IgD-negative memory B cell (primary cell): ENCODE data around the gene ZBTB8B. TPM values are rescaled to one million over a fixed set of nuclear protein-coding genes. Genes with fewer than 3 reads are reported as not detected.

Experiments used
- H3K27ac Mint-ChIP-seq, 3 donors: one replicate each; pipeline ENCODE4 v1.8.0; 2020 to 2022; ENCODE audit warnings: mild to moderate bottlenecking in 3 of 3, mixed read lengths in 3 of 3, moderate library complexity in 1 of 3
- H3K27me3 Mint-ChIP-seq: one replicate; pipeline ENCODE4 v1.8.0; 2021; ENCODE audit warnings: mixed read lengths
- H3K36me3 Mint-ChIP-seq: one replicate; pipeline ENCODE4 v1.8.0; 2020; ENCODE audit warnings: mild to moderate bottlenecking, mixed read lengths
- H3K4me1 Mint-ChIP-seq, 3 donors: one replicate each; pipeline ENCODE4 v1.8.0; 2020 to 2022; ENCODE audit warnings: mixed read lengths in 3 of 3, mild to moderate bottlenecking in 1 of 3
- H3K4me3 Mint-ChIP-seq, 4 donors: one replicate each; pipeline ENCODE4 v1.8.0; 2020 to 2022; ENCODE audit warnings: mild to moderate bottlenecking in 4 of 4, mixed read lengths in 4 of 4, moderate library complexity in 3 of 4
- H3K9me3 Mint-ChIP-seq, 3 donors: one replicate each; pipeline ENCODE4 v1.8.0; 2020 to 2021; ENCODE audit warnings: mixed read lengths in 3 of 3, mild to moderate bottlenecking in 1 of 3
- polyA plus RNA-seq: library from polyadenylated mRNA; unstranded; fragments of 300-500 nt; fragmentation: Illumina TruSeq; gene quantifications from one replicate; pipeline ENCODE4 v1.2.3, GENCODE V29; 2021

The ZBTB8B gene
- polyA plus RNA-seq, 1 donor from 2014 or later = not detected

GRCh38 chr1:32485554-32486255 lies 20.8 kb downstream of the ZBTB8B start:
- Mint-ChIP-seq H3K9me3 (peaks cover 0 to 2% (median 0%) of the 10 kb centered on the region in 3 donors), H3K36me3 (peaks cover 3% of the 10 kb centered on the region), H3K4me3 (no peak overlapping the region), H3K4me1 (no peaks in the 10 kb centered on the region), H3K27me3 (peaks cover 13% of the 10 kb centered on the region), H3K27ac (no peak overlapping the region)

- Mint-ChIP-seq H3K4me3 (no peak overlapping the region), H3K27ac (no peak overlapping the region), H3K36me3 (peaks cover 3% of the 10 kb centered on the region), H3K4me1 (no peaks in the 10 kb centered on the region), H3K27me3 (peaks cover 13% of the 10 kb centered on the region), H3K9me3 (peaks cover 0 to 2% (median 0%) of the 10 kb centered on the region in 3 donors)
Measured at GRCh38 chr1:32486463-32487113, 21.7 kb downstream of the ZBTB8B start.

- Mint-ChIP-seq H3K4me3 (no peak overlapping the region), H3K4me1 (no peaks in the 10 kb centered on the region), H3K9me3 (peaks cover 0 to 2% (median 0%) of the 10 kb centered on the region in 3 donors), H3K36me3 (peaks cover 3% of the 10 kb centered on the region), H3K27me3 (peaks cover 9% of the 10 kb centered on the region), H3K27ac (no peak overlapping the region)
Measured at GRCh38 chr1:32487182-32487581, 22.3 kb downstream of the ZBTB8B start.

DNA sequence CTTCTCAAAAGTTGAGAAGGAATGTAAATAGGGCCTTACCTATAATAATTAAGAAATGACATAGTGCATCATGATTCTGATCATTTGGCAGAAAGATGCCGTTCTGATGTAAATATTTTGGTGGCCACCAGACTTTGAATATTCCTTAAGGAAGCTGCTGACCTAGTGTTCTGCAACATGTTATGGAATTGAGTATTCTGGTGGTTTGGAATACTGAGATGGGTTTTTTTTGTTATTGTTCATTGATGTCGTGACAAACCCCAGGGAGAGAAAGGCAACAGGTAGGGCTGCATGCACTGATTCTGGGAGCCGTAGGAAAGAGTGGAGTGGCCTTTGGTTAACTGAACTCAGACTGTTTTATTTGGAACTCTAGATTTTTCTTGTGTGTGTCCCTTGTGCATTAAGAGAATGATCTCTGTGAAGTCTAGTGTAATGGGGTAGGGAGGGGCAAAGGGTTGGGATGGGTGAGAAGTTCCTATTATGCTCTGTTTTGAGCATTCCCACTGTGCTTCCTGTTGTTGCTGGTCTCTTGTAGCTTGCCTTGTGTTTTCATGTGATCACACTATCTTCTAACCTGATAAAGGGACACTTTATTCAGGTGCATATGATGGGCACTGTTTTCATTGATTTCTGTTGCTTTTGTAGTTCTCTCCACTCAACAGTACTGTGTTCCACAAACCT lies 25.0 kb downstream of the ZBTB8B start:
- H3K9me3 Mint-ChIP-seq = no peaks in the 10 kb centered on the region
- H3K27ac Mint-ChIP-seq = no peak overlapping the region

DNA sequence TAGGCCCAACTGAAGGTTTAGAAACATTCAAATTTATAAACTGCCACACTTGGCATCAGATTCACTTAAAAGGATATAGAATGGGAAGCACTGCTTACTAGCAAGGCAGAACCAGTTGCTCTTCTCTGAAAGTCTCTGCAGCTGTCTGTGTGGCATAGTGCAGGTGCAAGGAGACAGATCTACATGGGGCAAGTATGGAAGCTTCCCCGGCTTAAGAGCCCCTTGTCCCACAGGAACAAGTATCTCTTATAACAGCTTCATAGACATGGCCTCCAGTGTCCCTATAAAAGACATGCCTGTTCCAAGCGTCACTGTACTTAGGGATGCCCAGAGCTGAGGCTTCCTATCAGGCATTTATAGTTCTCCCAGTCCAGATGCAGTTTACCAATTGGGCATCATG lies 26.5 kb downstream of the ZBTB8B start:
- Mint-ChIP-seq H3K27ac (no peak overlapping the region), H3K27me3 (peaks cover 8% of the 10 kb centered on the region), H3K9me3 (no peaks in the 10 kb centered on the region), H3K4me3 (no peak overlapping the region), H3K36me3 (peaks cover 3% of the 10 kb centered on the region), H3K4me1 (no peaks in the 10 kb centered on the region)

More for the DNA sequence above, 25.0 kb downstream of the ZBTB8B start:
- Mint-ChIP-seq H3K36me3 (peaks cover 3% of the 10 kb centered on the region), H3K4me3 (no peak overlapping the region), H3K4me1 (no peaks in the 10 kb centered on the region), H3K27me3 (peaks cover 8% of the 10 kb centered on the region)

DNA sequence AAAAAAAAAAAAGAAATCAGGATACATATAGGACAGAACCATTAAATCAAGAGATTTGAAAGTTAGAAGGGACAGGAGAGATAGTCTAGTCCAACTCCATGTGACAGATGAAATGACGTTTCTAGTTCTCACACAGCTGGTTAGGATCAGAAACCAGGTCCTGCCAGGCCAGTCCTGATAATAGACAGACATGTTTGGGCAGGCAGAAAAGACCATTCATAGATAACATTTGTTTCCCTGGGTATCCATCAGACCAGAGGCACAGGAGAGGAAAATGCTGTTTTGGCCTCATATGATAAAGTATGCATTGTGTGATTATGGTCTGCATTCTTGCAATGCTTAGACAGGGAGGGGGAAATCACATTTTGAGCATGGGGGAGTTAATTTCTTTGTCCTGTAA lies 29.3 kb downstream of the ZBTB8B start:
- Mint-ChIP-seq H3K27me3 (peaks cover 16% of the 10 kb centered on the region), H3K36me3 (no peaks in the 10 kb centered on the region), H3K4me3 (no peak overlapping the region), H3K4me1 (no peaks in the 10 kb centered on the region), H3K27ac (no peak overlapping the region), H3K9me3 (no peaks in the 10 kb centered on the region)

DNA sequence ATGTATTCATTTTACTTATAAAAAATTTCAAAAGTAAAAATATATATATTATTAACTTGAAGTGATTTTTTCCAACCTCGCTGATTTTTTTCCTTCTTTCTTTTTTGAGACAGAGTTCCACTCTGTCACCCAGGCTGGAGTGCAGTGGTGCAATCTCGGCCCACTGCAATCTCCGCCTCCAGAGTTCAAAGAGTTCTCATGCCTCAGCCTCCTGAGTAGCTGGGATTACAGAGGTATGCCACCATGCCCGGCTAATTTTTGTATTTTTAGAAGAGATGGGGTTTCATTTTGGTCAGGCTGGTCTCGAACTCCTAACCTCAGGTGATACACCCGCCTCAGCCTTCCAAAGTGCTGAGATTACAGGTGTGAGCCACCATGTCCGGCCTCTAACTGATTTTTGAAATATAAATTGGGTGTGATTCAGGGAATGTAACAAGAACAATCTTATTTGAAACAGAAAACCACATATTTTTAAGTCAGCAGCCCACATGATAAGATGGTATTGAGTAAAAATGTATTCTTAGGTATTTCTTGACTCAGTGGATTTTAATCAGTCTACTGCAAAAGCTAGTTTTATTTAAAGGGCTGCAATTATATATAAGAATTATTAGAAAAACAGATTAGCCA lies 30.0 kb downstream of the ZBTB8B start:
- H3K27ac Mint-ChIP-seq = no peak overlapping the region
- H3K27me3 Mint-ChIP-seq = peaks cover 22% of the 10 kb centered on the region
- H3K4me3 Mint-ChIP-seq = no peak overlapping the region
- H3K9me3 Mint-ChIP-seq = no peaks in the 10 kb centered on the region
- no peaks in the 10 kb centered on the region for H3K4me1 Mint-ChIP-seq
- H3K36me3 Mint-ChIP-seq = no peaks in the 10 kb centered on the region

DNA sequence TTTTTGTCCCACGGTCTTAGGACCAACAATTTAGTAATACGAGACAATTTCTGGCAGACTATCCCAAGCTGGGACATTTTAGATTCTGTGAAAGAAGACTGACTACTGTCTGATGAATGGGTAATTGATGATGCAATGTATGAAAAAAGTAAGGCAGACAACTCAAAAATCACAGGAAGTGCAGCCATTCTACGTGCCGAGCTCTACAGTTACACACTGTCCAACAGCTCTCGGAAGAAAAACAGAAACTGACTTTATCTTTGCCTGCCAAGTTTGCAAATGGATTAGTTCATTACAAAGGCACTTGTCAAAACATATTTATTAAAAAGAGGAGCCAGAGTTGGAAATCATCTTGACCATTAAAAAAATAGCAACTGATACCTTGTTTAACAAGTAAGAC lies 31.3 kb downstream of the ZBTB8B start:
- no peak overlapping the region for H3K27ac Mint-ChIP-seq
- no peaks in the 10 kb centered on the region for H3K9me3 Mint-ChIP-seq
- H3K4me3 Mint-ChIP-seq = no peak overlapping the region
- peaks cover 24% of the 10 kb centered on the region for H3K27me3 Mint-ChIP-seq
- H3K4me1 Mint-ChIP-seq = peaks cover 0 to 2% (median 2%) of the 10 kb centered on the region in 3 donors
- H3K36me3 Mint-ChIP-seq = no peaks in the 10 kb centered on the region

DNA sequence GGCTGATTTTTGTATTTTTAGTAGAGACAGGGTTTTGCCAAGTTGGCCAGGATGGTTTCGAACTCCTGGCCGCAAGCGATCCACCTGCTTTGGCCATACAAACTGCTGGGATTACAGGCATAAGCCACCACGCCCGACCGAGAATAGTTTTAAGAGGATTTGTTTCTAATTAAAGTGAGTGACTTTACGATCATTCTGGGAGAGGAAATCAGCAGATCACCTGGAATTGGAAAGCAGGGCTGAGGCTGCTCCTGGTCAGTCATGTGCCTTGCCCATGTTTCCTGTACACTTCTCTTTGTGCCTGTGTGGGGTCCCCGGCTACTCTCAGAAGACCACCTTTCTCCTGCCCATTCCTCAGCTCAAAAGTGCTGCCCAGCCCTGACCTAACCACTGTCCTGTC lies 33.9 kb downstream of the ZBTB8B start:
- Mint-ChIP-seq H3K4me3 (peak overlapping the region in 3 of 4 donors; percentile 4 to 65 (median 49)), H3K9me3 (no peaks in the 10 kb centered on the region), H3K27me3 (peaks cover 26% of the 10 kb centered on the region), H3K27ac (no peak overlapping the region), H3K4me1 (peaks cover 0 to 2% (median 2%) of the 10 kb centered on the region in 3 donors), H3K36me3 (no peaks in the 10 kb centered on the region)

DNA sequence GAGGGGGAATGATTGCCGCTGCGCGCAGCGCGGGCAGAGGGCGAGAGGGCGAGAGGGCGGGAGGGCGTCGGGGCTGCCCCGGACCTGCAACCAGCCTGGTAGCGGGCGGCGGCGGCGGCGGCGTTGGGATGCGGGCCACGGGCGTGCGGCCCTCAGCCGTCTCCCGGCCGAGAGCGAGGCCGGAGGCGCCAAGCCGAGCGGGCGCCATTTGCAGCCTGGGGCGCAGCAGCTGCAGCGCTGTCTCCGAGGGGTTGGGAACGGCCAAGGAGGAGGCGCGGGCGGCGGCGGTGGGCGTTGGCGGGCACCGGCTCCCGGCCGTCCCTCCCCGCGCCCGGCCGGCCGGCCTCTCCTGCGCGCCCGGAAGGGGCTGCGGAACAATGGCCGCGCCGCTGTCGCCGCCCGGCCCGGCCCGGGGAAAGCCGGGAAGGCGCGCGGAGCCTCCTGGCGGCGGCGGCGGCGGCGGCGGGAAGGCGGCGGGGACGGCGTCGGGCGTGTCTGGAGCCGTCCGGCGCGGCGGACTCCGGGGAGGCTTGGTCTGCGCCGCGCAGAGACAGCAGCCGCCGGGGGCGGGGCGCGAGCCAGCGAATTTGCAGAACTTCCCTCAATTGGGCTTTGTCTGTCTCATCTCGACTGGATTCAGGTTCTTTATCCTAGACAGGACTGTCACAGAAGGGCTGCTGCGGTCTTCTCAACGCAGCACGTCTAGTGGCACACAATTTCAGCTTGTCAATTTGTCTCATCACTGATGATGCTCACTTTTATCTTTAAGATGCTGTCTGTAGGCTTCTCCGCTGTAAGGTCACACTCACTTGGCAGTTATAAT lies 35.7 kb downstream of the ZBTB8B start:
- no peaks in the 10 kb centered on the region for H3K9me3 Mint-ChIP-seq
- peak overlapping the region; percentile 50 to 92 (median 84) for H3K4me3 Mint-ChIP-seq
- no peak overlapping the region for H3K27ac Mint-ChIP-seq
- H3K36me3 Mint-ChIP-seq = no peaks in the 10 kb centered on the region
- peaks cover 30% of the 10 kb centered on the region for H3K27me3 Mint-ChIP-seq
- H3K4me1 Mint-ChIP-seq = peaks cover 0 to 2% (median 2%) of the 10 kb centered on the region in 3 donors

GRCh38 chr1:32501865-32502264 lies 37.0 kb downstream of the ZBTB8B start:
- Mint-ChIP-seq H3K27me3 (peaks cover 32% of the 10 kb centered on the region), H3K4me1 (peaks cover 0 to 2% (median 2%) of the 10 kb centered on the region in 3 donors), H3K9me3 (no peaks in the 10 kb centered on the region), H3K27ac (no peak overlapping the region), H3K36me3 (no peaks in the 10 kb centered on the region), H3K4me3 (peak overlapping the region in 3 of 4 donors; percentile 61 to 79 (median 63))

GRCh38 chr1:32503153-32503552 lies 38.3 kb downstream of the ZBTB8B start:
- no peaks in the 10 kb centered on the region for H3K36me3 Mint-ChIP-seq
- peaks cover 28% of the 10 kb centered on the region for H3K27me3 Mint-ChIP-seq
- no peaks in the 10 kb centered on the region for H3K9me3 Mint-ChIP-seq
- H3K4me1 Mint-ChIP-seq = peaks cover 0 to 2% (median 2%) of the 10 kb centered on the region in 3 donors
- no peak overlapping the region for H3K4me3 Mint-ChIP-seq
- no peak overlapping the region for H3K27ac Mint-ChIP-seq

DNA sequence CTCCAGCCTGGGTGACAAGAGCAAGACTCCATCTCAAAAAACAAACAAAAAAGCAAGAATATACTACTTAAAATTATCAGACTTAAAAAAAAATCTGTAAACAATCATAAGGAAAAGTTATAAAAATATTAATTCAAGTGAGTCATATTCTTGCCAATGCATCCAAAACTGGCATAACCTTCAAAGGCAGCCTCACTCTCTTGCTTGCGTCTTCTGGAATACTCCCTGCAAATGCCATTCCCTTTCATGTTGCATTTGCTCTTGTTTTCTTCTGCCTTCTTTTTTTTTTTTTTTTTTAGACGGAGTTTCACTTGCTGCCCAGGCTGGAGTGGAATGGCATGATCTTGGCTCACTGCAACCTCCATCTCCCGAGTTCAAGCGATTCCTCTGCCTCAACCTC lies 42.1 kb downstream of the ZBTB8B start:
- Mint-ChIP-seq H3K36me3 (no peaks in the 10 kb centered on the region), H3K4me3 (no peak overlapping the region), H3K4me1 (no peaks in the 10 kb centered on the region), H3K9me3 (no peaks in the 10 kb centered on the region), H3K27me3 (peaks cover 19% of the 10 kb centered on the region), H3K27ac (no peak overlapping the region)

DNA sequence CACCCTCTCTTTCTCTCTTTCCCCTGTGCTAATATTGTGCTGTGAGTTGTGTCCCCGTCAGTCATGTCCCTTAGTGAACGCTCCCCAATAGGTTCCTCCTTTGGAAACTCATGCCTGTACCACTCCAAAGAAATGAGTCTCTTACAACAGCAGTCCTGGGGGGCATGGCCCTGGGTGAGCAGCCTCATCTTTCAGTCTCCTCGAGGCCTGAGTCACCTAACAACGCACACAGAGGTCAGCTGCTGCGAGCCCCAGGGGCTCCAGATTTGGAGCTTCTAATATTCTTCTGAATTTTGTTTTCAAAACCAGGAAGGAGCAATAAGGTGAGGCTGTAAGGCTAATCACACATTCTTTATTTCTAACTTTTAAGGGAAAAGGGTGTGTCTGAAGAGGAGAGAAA lies 43.9 kb downstream of the ZBTB8B start:
- Mint-ChIP-seq H3K4me3 (peak overlapping the region in 1 of 4 donors; percentile 39), H3K27ac (no peak overlapping the region), H3K4me1 (no peaks in the 10 kb centered on the region), H3K9me3 (no peaks in the 10 kb centered on the region), H3K27me3 (peaks cover 17% of the 10 kb centered on the region), H3K36me3 (no peaks in the 10 kb centered on the region)
